Measurements from ENCODE around the gene RRM2.
"Not testable (repeated sequence)": the region's sequence is repeated elsewhere in the genome, so short reads cannot be mapped to it uniquely, and the experiment has no call there.

Gene RRM2

GRCh38 chr2:10085668-10086059, 36.9 kb upstream of the RRM2 start:
- Histone ChIP-seq H3K9me3 (no peaks in the 10 kb centered on the region), H3K36me3 (no peaks in the 10 kb centered on the region), H3K27ac (no peak overlapping the region), H3K27me3 (no peaks in the 10 kb centered on the region), H3K4me3 (no peak overlapping the region), H3K4me1 (peaks cover 0 to 17% (median 13%) of the 10 kb centered on the region in 4 donors)
- intact Hi-C loops (cut with DNase I; ENCODE audit: low total_unique reads) = no loop called here
- DNase-seq = no peak
- no peak for TF ChIP-seq CTCF (IDR thresholded peaks at IDR 0.05)

- DNase-seq = no peak
- Histone ChIP-seq H3K27ac (no peak overlapping the region), H3K27me3 (peaks cover 0 to 8% of the 10 kb centered on the region in 2 donors), H3K9me3 (no peaks in the 10 kb centered on the region), H3K4me3 (no peak overlapping the region), H3K4me1 (peaks cover 0 to 21% (median 13%) of the 10 kb centered on the region in 4 donors), H3K36me3 (no peaks in the 10 kb centered on the region)
- intact Hi-C loops (cut with DNase I; ENCODE audit: low total_unique reads) = no loop called here
- TF ChIP-seq CTCF (IDR thresholded peaks at IDR 0.05) = no peak
Measured at GRCh38 chr2:10086950-10087349, 35.6 kb upstream of the RRM2 start.

GRCh38 chr2:10087360-10087759, 35.2 kb upstream of the RRM2 start:
- no peaks in the 10 kb centered on the region for H3K9me3 ChIP-seq
- no peak overlapping the region for H3K27ac ChIP-seq
- peaks cover 0 to 20% (median 13%) of the 10 kb centered on the region in 4 donors for H3K4me1 ChIP-seq
- H3K4me3 ChIP-seq = no peak overlapping the region
- no peak for TF ChIP-seq CTCF (IDR thresholded peaks at IDR 0.05)
- DNase-seq = no peak
- intact Hi-C loops (cut with DNase I; ENCODE audit: low total_unique reads) = no loop called here
- H3K27me3 ChIP-seq = peaks cover 0 to 8% of the 10 kb centered on the region in 2 donors
- no peaks in the 10 kb centered on the region for H3K36me3 ChIP-seq

- DNase-seq = no peak
- H3K4me1 ChIP-seq = peaks cover 0 to 6% (median 2%) of the 10 kb centered on the region in 4 donors
- no peaks in the 10 kb centered on the region for H3K36me3 ChIP-seq
- no peaks in the 10 kb centered on the region for H3K9me3 ChIP-seq
- H3K4me3 ChIP-seq = no peak overlapping the region
- no peak overlapping the region for H3K27ac ChIP-seq
- intact Hi-C loops (cut with DNase I; ENCODE audit: low total_unique reads) = no loop called here
- H3K27me3 ChIP-seq = peaks cover 0 to 15% of the 10 kb centered on the region in 2 donors
- TF ChIP-seq CTCF (IDR thresholded peaks at IDR 0.05) = no peak
Measured at GRCh38 chr2:10089565-10090190, 32.9 kb upstream of the RRM2 start.

- no peaks in the 10 kb centered on the region for H3K36me3 ChIP-seq
- H3K4me3 ChIP-seq = peak overlapping the region; percentile 36 to 54
- peaks cover 0 to 6% (median 2%) of the 10 kb centered on the region in 4 donors for H3K4me1 ChIP-seq
- no peak for TF ChIP-seq CTCF (IDR thresholded peaks at IDR 0.05)
- DNase-seq = no peak
- no peaks in the 10 kb centered on the region for H3K9me3 ChIP-seq
- peaks cover 0 to 15% of the 10 kb centered on the region in 2 donors for H3K27me3 ChIP-seq
- intact Hi-C loops (cut with DNase I; ENCODE audit: low total_unique reads) = no loop called here
- no peak overlapping the region for H3K27ac ChIP-seq
Measured at GRCh38 chr2:10091182-10091888, 31.2 kb upstream of the RRM2 start.

GRCh38 chr2:10091889-10092244, 30.7 kb upstream of the RRM2 start:
- H3K9me3 ChIP-seq; H3K4me1 ChIP-seq; intact Hi-C loops (cut with DNase I; ENCODE audit: low total_unique reads); DNase-seq; H3K27ac ChIP-seq; H3K36me3 ChIP-seq: not testable (repeated sequence)
- Histone ChIP-seq H3K4me3 (peak overlapping the region; percentile 36 to 54), H3K27me3 (peaks cover 0 to 15% of the 10 kb centered on the region in 2 donors)
